OCI-LY1 (cell line): ENCODE measurements around the gene ADTRP.
"Not testable (repeated sequence)": the region's sequence is repeated elsewhere in the genome, so short reads cannot be mapped to it uniquely, and the experiment has no call there.

Source experiments
- H2AFZ ChIP-seq: fragments of 200-600 bp; sonication (generic), shearing (Covaris generic); 2 replicates; pipeline ENCODE4 v1.6.0; 2014; ENCODE audit warnings: antibody characterized with exemption, mild to moderate bottlenecking, low read length
- H3F3A ChIP-seq: fragments of 200-600 bp; sonication (generic), shearing (Covaris generic); 2 replicates; pipeline ENCODE4 v1.6.0; 2014; ENCODE audit warnings: mild to moderate bottlenecking, antibody characterized with exemption, low read length, moderate library complexity; ENCODE audit not compliant: insufficient read depth
- H3K27ac ChIP-seq: fragments of 200-600 bp; sonication (generic); 2 replicates; pipeline ENCODE4 v1.5.1; 2014; ENCODE audit warnings: low read length, mixed run types, mild to moderate bottlenecking, low read depth; ENCODE audit not compliant: poor library complexity, severe bottlenecking
- H3K27me3 ChIP-seq: fragments of 200-600 bp; sonication (generic); 2 replicates; pipeline ENCODE4 v1.6.0; 2014; ENCODE audit warnings: antibody characterized with exemption, mild to moderate bottlenecking, low read length, moderate library complexity; ENCODE audit not compliant: insufficient read depth
- H3K36me3 ChIP-seq: fragments of 200-600 bp; sonication (generic); 2 replicates; pipeline ENCODE4 v1.6.1; 2014; ENCODE audit warnings: mild to moderate bottlenecking, antibody characterized with exemption, low read length, moderate library complexity, mixed read lengths; ENCODE audit not compliant: insufficient read depth
- H3K4me1 ChIP-seq: fragments of 200-600 bp; sonication (generic); 2 replicates; pipeline ENCODE4 v1.5.1; 2014; ENCODE audit warnings: mild to moderate bottlenecking, low read length, moderate library complexity; ENCODE audit not compliant: insufficient read depth, severe bottlenecking
- H3K4me2 ChIP-seq: fragments of 200-600 bp; sonication (generic), shearing (Covaris generic); 2 replicates; pipeline ENCODE4 v1.6.1; 2014; ENCODE audit warnings: low read length
- H3K4me3 ChIP-seq: fragments of 200-600 bp; sonication (generic); 2 replicates; pipeline ENCODE4 v1.5.1; 2014; ENCODE audit warnings: low read length, low read depth, mild to moderate bottlenecking, mixed read lengths; ENCODE audit not compliant: poor library complexity, severe bottlenecking
- H3K79me2 ChIP-seq: fragments of 200-600 bp; shearing (Covaris generic); 2 replicates; pipeline ENCODE4 v1.6.1; 2016; ENCODE audit warnings: mixed run types, low read length, mixed read lengths; ENCODE audit not compliant: insufficient read depth
- H3K9ac ChIP-seq: fragments of 200-600 bp; sonication (generic), shearing (Covaris generic); 2 replicates; pipeline ENCODE4 v1.6.1; 2014; ENCODE audit warnings: mild to moderate bottlenecking, low read length, mixed read lengths
- H3K9me2 ChIP-seq: fragments of 200-600 bp; sonication (generic), shearing (Covaris generic); 2 replicates; pipeline ENCODE4 v1.6.1; 2014; ENCODE audit warnings: low read depth, mild to moderate bottlenecking, low read length, mixed read lengths
- H3K9me3 ChIP-seq: fragments of 200-600 bp; shearing (Covaris generic); 2 replicates; pipeline ENCODE4 v1.6.1; 2014; ENCODE audit warnings: low read length, mixed read lengths
- H4K20me1 ChIP-seq: fragments of 200-600 bp; sonication (generic), shearing (Covaris generic); 2 replicates; pipeline ENCODE4 v1.6.0; 2016; ENCODE audit warnings: mild to moderate bottlenecking, low read length; ENCODE audit not compliant: insufficient read depth
- CTCF ChIP-seq: fragments of 200-600 bp; sonication (generic), shearing (Covaris generic); IDR thresholded peaks from 2 replicates; pipeline ENCODE4 v1.5.1; 2017; ENCODE audit warnings: mild to moderate bottlenecking, antibody characterized with exemption, low read length, moderate library complexity, mixed read lengths
- EZH2 ChIP-seq: fragments of 200-600 bp; sonication (generic), shearing (Covaris generic); IDR thresholded peaks from 2 replicates; pipeline ENCODE4 v1.8.0; 2017; ENCODE audit warnings: borderline replicate concordance, mixed run types, mild to moderate bottlenecking, antibody characterized with exemption, low read length, moderate library complexity, mixed read lengths

Gene ADTRP

GRCh38 chr6:11682561-11682975 is 96.0 kb downstream of the ADTRP start:
- peaks cover 6% of the 10 kb centered on the region; the same call in 1 of the 2 replicates for H3K9me3 ChIP-seq
- H3K36me3 ChIP-seq: no peaks in the 10 kb centered on the region; the same call in 1 of the 2 replicates
- H3K4me3 ChIP-seq: no peak overlapping the region
- H3K4me1 ChIP-seq: no peaks in the 10 kb centered on the region
- no peaks in the 10 kb centered on the region for H4K20me1 ChIP-seq
- H3F3A ChIP-seq: no peaks in the 10 kb centered on the region
- H2AFZ ChIP-seq: no peak overlapping the region
- H3K27me3 ChIP-seq: no peaks in the 10 kb centered on the region
- no peak for TF ChIP-seq EZH2
- no peak for TF ChIP-seq CTCF
- H3K9me2 ChIP-seq: no peaks in the 10 kb centered on the region
- H3K79me2 ChIP-seq: no peaks in the 10 kb centered on the region
- H3K9ac ChIP-seq: no peak overlapping the region
- H3K4me2 ChIP-seq: no peak overlapping the region
- H3K27ac ChIP-seq: no peak overlapping the region

GRCh38 chr6:11681770-11682169 is 96.8 kb downstream of the ADTRP start:
- Histone ChIP-seq H3K4me3 (no peak overlapping the region), H3K9me3 (peaks cover 6% of the 10 kb centered on the region; the same call in 1 of the 2 replicates), H2AFZ (no peak overlapping the region), H3K4me1 (no peaks in the 10 kb centered on the region), H3K27me3 (no peaks in the 10 kb centered on the region), H3K9me2 (no peaks in the 10 kb centered on the region), H3K79me2 (no peaks in the 10 kb centered on the region), H4K20me1 (no peaks in the 10 kb centered on the region), H3F3A (no peaks in the 10 kb centered on the region), H3K9ac (no peak overlapping the region), H3K27ac (no peak overlapping the region), H3K4me2 (no peak overlapping the region), H3K36me3 (no peaks in the 10 kb centered on the region; the same call in 1 of the 2 replicates)
- TF ChIP-seq CTCF (no peak), EZH2 (no peak)

GRCh38 chr6:11681357-11681756 is 97.2 kb downstream of the ADTRP start:
- Histone ChIP-seq H4K20me1 (no peaks in the 10 kb centered on the region), H3K79me2 (no peaks in the 10 kb centered on the region), H3K4me3 (no peak overlapping the region), H3F3A (no peaks in the 10 kb centered on the region), H3K36me3 (no peaks in the 10 kb centered on the region; the same call in 1 of the 2 replicates), H3K9me2 (no peaks in the 10 kb centered on the region; the same call in 1 of the 2 replicates), H3K4me2 (no peak overlapping the region), H3K9ac (no peak overlapping the region), H3K27ac (no peak overlapping the region), H3K4me1 (no peaks in the 10 kb centered on the region), H3K27me3 (no peaks in the 10 kb centered on the region), H2AFZ (no peak overlapping the region), H3K9me3 (peaks cover 6% of the 10 kb centered on the region; the same call in 1 of the 2 replicates)
- TF ChIP-seq EZH2 (no peak), CTCF (no peak)

- H3F3A ChIP-seq, H2AFZ ChIP-seq, H3K79me2 ChIP-seq, H3K4me2 ChIP-seq, H3K4me3 ChIP-seq, H3K27me3 ChIP-seq, H3K9ac ChIP-seq, H3K9me2 ChIP-seq, H3K9me3 ChIP-seq, H4K20me1 ChIP-seq, H3K36me3 ChIP-seq, H3K4me1 ChIP-seq, H3K27ac ChIP-seq: not testable (repeated sequence)
Observed at GRCh38 chr6:11680479-11680878, 98.1 kb downstream of the ADTRP start.
